WERI-Rb-1 (cell line): ENCODE measurements around the gene EGLN3.
"Not testable (repeated sequence)": the region's sequence is repeated elsewhere in the genome, so short reads cannot be mapped to it uniquely, and the experiment has no call there.

Experiments used
- DNase-seq: peaks from one replicate; pipeline ENCODE4 v3.0.0-alpha.2; 2020
- H3K27ac ChIP-seq: fragments of 250-450 bp; sonication (Bioruptor Pico); 2 replicates; pipeline ENCODE4 v1.5.1; 2020; ENCODE audit warnings: mild to moderate bottlenecking, moderate library complexity
- H3K27me3 ChIP-seq: fragments of 250-450 bp; sonication (Bioruptor Pico); 2 replicates; pipeline ENCODE4 v1.5.1; 2021; ENCODE audit warnings: mild to moderate bottlenecking, low read depth, moderate library complexity; ENCODE audit not compliant: insufficient read depth, severe bottlenecking
- H3K36me3 ChIP-seq: fragments of 250-450 bp; sonication (Bioruptor Pico); 2 replicates; pipeline ENCODE4 v1.5.1; 2020; ENCODE audit warnings: mild to moderate bottlenecking, moderate library complexity
- H3K4me3 ChIP-seq: 2 replicates; pipeline ENCODE4 v1.5.1; 2011; ENCODE audit warnings: low read depth, mild to moderate bottlenecking, control low read depth, low read length
- H3K9me3 ChIP-seq: fragments of 250-450 bp; sonication (Bioruptor Pico); 2 replicates; pipeline ENCODE4 v1.5.1; 2021; ENCODE audit warnings: mild to moderate bottlenecking, moderate library complexity; ENCODE audit not compliant: severe bottlenecking
- CTCF ChIP-seq: IDR thresholded peaks from 2 replicates; pipeline ENCODE4 v1.5.1; 2011; ENCODE audit warnings: low read depth, mild to moderate bottlenecking, control low read depth, inconsistent platforms, low read length

The EGLN3 gene

GRCh38 chr14:33932033-33932432 is 18.8 kb downstream of the EGLN3 start:
- H3K27ac ChIP-seq: no peak overlapping the region
- no peak for DNase-seq
- H3K9me3 ChIP-seq: no peaks in the 10 kb centered on the region
- no peaks in the 10 kb centered on the region for H3K27me3 ChIP-seq
- H3K4me3 ChIP-seq: no peak overlapping the region
- H3K36me3 ChIP-seq: no peaks in the 10 kb centered on the region
- no peak for TF ChIP-seq CTCF

GRCh38 chr14:33931461-33931860 is 19.4 kb downstream of the EGLN3 start:
- Histone ChIP-seq H3K27me3 (no peaks in the 10 kb centered on the region), H3K36me3 (no peaks in the 10 kb centered on the region), H3K9me3 (no peaks in the 10 kb centered on the region), H3K27ac (no peak overlapping the region), H3K4me3 (no peak overlapping the region)
- no peak for DNase-seq
- no peak for TF ChIP-seq CTCF

- no peak for DNase-seq
- no peak overlapping the region for H3K4me3 ChIP-seq
- H3K36me3 ChIP-seq: no peaks in the 10 kb centered on the region
- H3K9me3 ChIP-seq: no peaks in the 10 kb centered on the region
- TF ChIP-seq CTCF: no peak
- no peak overlapping the region for H3K27ac ChIP-seq
- H3K27me3 ChIP-seq: no peaks in the 10 kb centered on the region
Measured at GRCh38 chr14:33930439-33930838, 20.4 kb downstream of the EGLN3 start.

GRCh38 chr14:33929799-33930408 is 21.0 kb downstream of the EGLN3 start:
- no peaks in the 10 kb centered on the region for H3K27me3 ChIP-seq
- no peak for TF ChIP-seq CTCF
- H3K27ac ChIP-seq: no peak overlapping the region
- no peaks in the 10 kb centered on the region for H3K9me3 ChIP-seq
- no peak overlapping the region for H3K4me3 ChIP-seq
- DNase-seq: no peak
- H3K36me3 ChIP-seq: no peaks in the 10 kb centered on the region

GRCh38 chr14:33928895-33929294 is 22.0 kb downstream of the EGLN3 start:
- TF ChIP-seq CTCF: no peak
- no peak overlapping the region for H3K4me3 ChIP-seq
- no peaks in the 10 kb centered on the region for H3K27me3 ChIP-seq
- DNase-seq: no peak
- H3K36me3 ChIP-seq: no peaks in the 10 kb centered on the region
- H3K9me3 ChIP-seq: no peaks in the 10 kb centered on the region
- H3K27ac ChIP-seq: no peak overlapping the region

- Histone ChIP-seq H3K36me3 (no peaks in the 10 kb centered on the region), H3K27me3 (no peaks in the 10 kb centered on the region), H3K9me3 (no peaks in the 10 kb centered on the region), H3K4me3 (no peak overlapping the region), H3K27ac (no peak overlapping the region)
- no peak for DNase-seq
- TF ChIP-seq CTCF: no peak
Measured at GRCh38 chr14:33927944-33928343, 22.9 kb downstream of the EGLN3 start.

GRCh38 chr14:33926967-33927366 is 23.9 kb downstream of the EGLN3 start:
- H3K27me3 ChIP-seq, H3K36me3 ChIP-seq, H3K9me3 ChIP-seq, H3K4me3 ChIP-seq, DNase-seq, H3K27ac ChIP-seq: not testable (repeated sequence)
